IMR-90 (cell line): ENCODE measurements around the gene PCID2. TPM values are rescaled to one million over a fixed set of nuclear protein-coding genes. Genes with fewer than 3 reads are reported as not detected.

Experiments
- ATAC-seq: fragments of 200-7000 bp; cut with Tn5 transposase; 2 replicates; pipeline ENCODE4 v1.9.1; 2020; ENCODE audit warnings: low read depth, mild to moderate bottlenecking, moderate library complexity
- BruUV-seq: library from RNA; stranded (reverse); fragments of 400-500 nt; replicated peaks from 2 replicates; lab custom pipeline; 2021; lab: Mats Ljungman, UMichigan
- CTCF ChIA-PET: fragments of 300-600 bp; formaldehyde crosslinking; extraction: SDS; loops from one replicate; lab custom pipeline; 2021; ENCODE audit warnings: antibody characterized with exemption; lab: Yijun Ruan, JAX
- POLR2A ChIA-PET: fragments of 300-600 bp; sonication (Branson Sonifier 250); formaldehyde crosslinking; loops from one replicate; lab custom pipeline; 2022; ENCODE audit warnings: antibody characterized with exemption; ENCODE audit not compliant: unreplicated experiment; lab: Charles Lee
- DNase-seq: peaks from one replicate; pipeline ENCODE4 v3.0.0; 2013
- H2AFZ ChIP-seq: replicated peaks from 2 replicates; pipeline ENCODE3; 2013; ENCODE audit warnings: low read length, mild to moderate bottlenecking; ENCODE audit not compliant: poor library complexity
- H2AK5ac ChIP-seq: 2 replicates; pipeline ENCODE4 v1.6.1; 2013; ENCODE audit warnings: low read depth, low read length, inconsistent platforms
- H2AK9ac ChIP-seq: replicated peaks from 2 replicates; pipeline ENCODE3; 2013; ENCODE audit warnings: mild to moderate bottlenecking, low read depth, low read length, moderate library complexity; ENCODE audit not compliant: poor library complexity
- H2BK120ac ChIP-seq: 2 replicates; pipeline ENCODE4 v1.6.1; 2013; ENCODE audit warnings: low read depth, low read length, inconsistent platforms
- H2BK15ac ChIP-seq: 3 replicates; pipeline ENCODE4 v1.6.1; 2013; ENCODE audit warnings: low read depth, low read length, inconsistent platforms
- H2BK20ac ChIP-seq: 2 replicates; pipeline ENCODE4 v1.6.1; 2013; ENCODE audit warnings: low read depth, mild to moderate bottlenecking, inconsistent platforms, low read length, moderate library complexity
- H2BK5ac ChIP-seq: 2 replicates; pipeline ENCODE4 v1.6.1; 2013; ENCODE audit warnings: mild to moderate bottlenecking, low read depth, low read length, inconsistent platforms; ENCODE audit not compliant: poor library complexity, severe bottlenecking
- H3K14ac ChIP-seq: replicated peaks from 2 replicates; pipeline ENCODE4 v1.6.1; 2013; ENCODE audit warnings: low read depth, low read length, inconsistent platforms
- H3K18ac ChIP-seq: 2 replicates; pipeline ENCODE4 v1.6.1; 2013; ENCODE audit warnings: low read depth, low read length, control low read depth
- H3K23ac ChIP-seq: 2 replicates; pipeline ENCODE4 v1.6.1; 2013; ENCODE audit warnings: low read depth, low read length, inconsistent platforms
- H3K27ac ChIP-seq: 2 replicates; pipeline ENCODE4 v1.5.1; 2013; ENCODE audit warnings: mild to moderate bottlenecking, control low read depth, low read length; ENCODE audit not compliant: insufficient read depth
- H3K27me3 ChIP-seq: 2 replicates; pipeline ENCODE4 v1.6.1; 2013; ENCODE audit warnings: low read length; ENCODE audit not compliant: control insufficient read depth, insufficient read depth
- H3K36me3 ChIP-seq: 2 replicates; pipeline ENCODE4 v1.6.1; 2013; ENCODE audit warnings: low read length, mixed read lengths; ENCODE audit not compliant: control insufficient read depth, insufficient read depth
- H3K4ac ChIP-seq: 2 replicates; pipeline ENCODE4 v1.6.1; 2013; ENCODE audit warnings: low read depth, low read length, inconsistent platforms
- H3K4me1 ChIP-seq: 2 replicates; pipeline ENCODE4 v1.6.1; 2013; ENCODE audit warnings: low read length, mixed read lengths; ENCODE audit not compliant: control insufficient read depth, insufficient read depth
- H3K4me2 ChIP-seq: 2 replicates; pipeline ENCODE4 v1.6.1; 2013; ENCODE audit warnings: low read depth, mild to moderate bottlenecking, control low read depth, low read length, moderate library complexity
- H3K4me3 ChIP-seq: 2 replicates; pipeline ENCODE4 v1.5.1; 2013; ENCODE audit warnings: low read depth, mild to moderate bottlenecking, control low read depth, low read length, moderate library complexity; ENCODE audit not compliant: insufficient read depth
- H3K56ac ChIP-seq: 2 replicates; pipeline ENCODE4 v1.6.1; 2013; ENCODE audit warnings: low read length, inconsistent platforms; ENCODE audit not compliant: insufficient read depth; ENCODE audit errors: extremely low read depth
- H3K79me1 ChIP-seq, 2 experiments: 2 replicates each; pipeline ENCODE4 v1.6.1; 2013; ENCODE audit warnings: low read length in 2 of 2, inconsistent platforms in 1 of 2, low read depth in 1 of 2
- H3K9ac ChIP-seq: 2 replicates; pipeline ENCODE4 v1.6.1; 2013; ENCODE audit warnings: low read depth, low read length, control low read depth
- H3K9me1 ChIP-seq: 2 replicates; pipeline ENCODE4 v1.6.1; 2013; ENCODE audit warnings: low read length, inconsistent platforms; ENCODE audit not compliant: insufficient read depth
- H3K9me3 ChIP-seq: 2 replicates; pipeline ENCODE4 v1.6.1; 2013; ENCODE audit warnings: low read length; ENCODE audit not compliant: control insufficient read depth, insufficient read depth
- H4K20me1 ChIP-seq: 2 replicates; pipeline ENCODE4 v1.6.1; 2013; ENCODE audit warnings: low read length, inconsistent platforms; ENCODE audit not compliant: insufficient read depth
- H4K5ac ChIP-seq: 2 replicates; pipeline ENCODE4 v1.6.1; 2013; ENCODE audit warnings: mild to moderate bottlenecking, low read depth, low read length, control low read depth
- H4K8ac ChIP-seq, 2 experiments: 2 replicates each; pipeline ENCODE4 v1.6.1; 2013; ENCODE audit warnings: low read depth in 2 of 2, low read length in 2 of 2, control low read depth in 1 of 2, inconsistent platforms in 1 of 2
- H4K91ac ChIP-seq: 2 replicates; pipeline ENCODE4 v1.6.1; 2013; ENCODE audit warnings: low read depth, low read length, inconsistent platforms; ENCODE audit not compliant: insufficient read depth
- BHLHE40 ChIP-seq: fragments of 150-350 bp; IDR thresholded peaks from 2 replicates; pipeline ENCODE4 v1.6.1; 2016; ENCODE audit warnings: mild to moderate bottlenecking, low read depth, low read length
- CEBPB ChIP-seq: IDR thresholded peaks from 2 replicates; pipeline ENCODE4 v1.6.1; 2012; ENCODE audit warnings: low read depth, low read length, improper control_type of control experiment
- CHD1 ChIP-seq: IDR thresholded peaks from 2 replicates; pipeline ENCODE4 v1.6.1; 2012; ENCODE audit warnings: low read depth, low read length, improper control_type of control experiment
- CTCF ChIP-seq: conservative IDR thresholded peaks from 2 replicates; pipeline ENCODE4 v1.5.1; 2012; ENCODE audit warnings: mild to moderate bottlenecking, low read depth, low read length, improper control_type of control experiment
- ELK1 ChIP-seq: fragments of 150-350 bp; IDR thresholded peaks from 2 replicates; pipeline ENCODE4 v1.6.1; 2016; ENCODE audit warnings: low read depth, mild to moderate bottlenecking, low read length, moderate library complexity, borderline replicate concordance
- FOS ChIP-seq: fragments of 150-350 bp; IDR thresholded peaks from 2 replicates; pipeline ENCODE4 v1.6.1; 2016; ENCODE audit warnings: low read depth, low read length
- MAFK ChIP-seq: IDR thresholded peaks from 2 replicates; pipeline ENCODE4 v1.6.1; 2012; ENCODE audit warnings: low read depth, low read length, improper control_type of control experiment
- MAZ ChIP-seq: IDR thresholded peaks from 2 replicates; pipeline ENCODE4 v1.6.1; 2012; ENCODE audit warnings: low read depth, mild to moderate bottlenecking, low read length, improper control_type of control experiment, moderate library complexity, borderline replicate concordance
- MXI1 ChIP-seq: IDR thresholded peaks from 2 replicates; pipeline ENCODE4 v1.6.1; 2012; ENCODE audit warnings: low read depth, mild to moderate bottlenecking, low read length, moderate library complexity, borderline replicate concordance
- NFE2L2 ChIP-seq: fragments of 150-350 bp; IDR thresholded peaks from 2 replicates; pipeline ENCODE4 v1.6.1; 2016; ENCODE audit warnings: low read depth, mild to moderate bottlenecking, low read length
- POLR2A ChIP-seq: IDR thresholded peaks from 2 replicates; pipeline ENCODE4 v1.6.1; 2012; ENCODE audit warnings: mild to moderate bottlenecking, low read depth, low read length
- RAD21 ChIP-seq: IDR thresholded peaks from 2 replicates; pipeline ENCODE4 v1.6.1; 2012; ENCODE audit warnings: low read length, improper control_type of control experiment
- RCOR1 ChIP-seq: IDR thresholded peaks from 2 replicates; pipeline ENCODE4 v1.6.1; 2012; ENCODE audit warnings: mild to moderate bottlenecking, low read length, improper control_type of control experiment; ENCODE audit not compliant: insufficient replicate concordance
- RFX5 ChIP-seq: IDR thresholded peaks from 2 replicates; pipeline ENCODE4 v1.8.0; 2012; ENCODE audit warnings: low read depth, mild to moderate bottlenecking, low read length, moderate library complexity
- SMC3 ChIP-seq: fragments of 150-350 bp; IDR thresholded peaks from 2 replicates; pipeline ENCODE4 v1.6.1; 2016; ENCODE audit warnings: low read depth, mild to moderate bottlenecking, antibody characterized with exemption, low read length, moderate library complexity
- WGBS, 2 experiments: methylation state at CpG; one replicate each; pipeline versions ENCODE4 v1.1.5 to v1.1.7; 2013; ENCODE audit warnings: missing lambda C conversion rate in 2 of 2; ENCODE audit not compliant: insufficient read length in 1 of 2; ENCODE audit errors: extremely low coverage in 2 of 2; 5-methylcytosine and 5-hydroxymethylcytosine counted together
- dilution Hi-C: fragments of 300-500 bp; cut with HindIII; formaldehyde crosslinking; loops from one replicate; pipeline ENCODE4 v1.14.3; 2018; ENCODE audit warnings: low sequenced_read_pairs; ENCODE audit not compliant: unreplicated experiment
- in situ Hi-C: fragments of 300-500 bp; cut with MboI; formaldehyde crosslinking; loops from 3 replicates; pipeline ENCODE4 v1.14.3; 2019; ENCODE audit warnings: low sequenced_read_pairs, inconsistent platforms, mixed read lengths
- intact Hi-C: fragments of 100-400 bp; cut with micrococcal nuclease; formaldehyde crosslinking; loops from 2 replicates; pipeline ENCODE4 v1.10.0; 2022
- polyA plus RNA-seq, 3 experiments: library from polyadenylated mRNA; depleted of rRNA; stranded (reverse); fragments of >200 nt; gene quantifications; 2 replicates each; pipeline ENCODE4 v1.2.3, GENCODE V29; 2012; ENCODE audit warnings: low replicate concordance in 1 of 3
- total RNA-seq: library from RNA; depleted of rRNA; stranded (reverse); fragments of >200 nt; gene quantifications from 2 replicates; pipeline ENCODE4 v1.2.3, GENCODE V29; 2012
- TF ChIP-seq, protein P1 (sequence below): fragments of 150-350 bp; IDR thresholded peaks from 2 replicates; pipeline ENCODE4 v1.6.1; 2017; ENCODE audit warnings: mild to moderate bottlenecking, antibody characterized with exemption, low read length, low read depth

PCID2 gene
- total and polyA plus RNA-seq, 2 of the 4 experiments (the other 2 are of a cell fraction) = 83.5 to 90.9 TPM

- ChIA-PET CTCF (no interaction called here), POLR2A (no interaction called here)
- Histone ChIP-seq H2BK120ac (no peak overlapping the region), H2AFZ (no peak overlapping the region), H4K8ac (no peak overlapping the region), H3K79me1 (peaks cover 47 to 76% of the 10 kb centered on the region in 2 experiments), H4K20me1 (peaks cover 50% of the 10 kb centered on the region), H3K9me3 (no peaks in the 10 kb centered on the region), H3K27me3 (no peaks in the 10 kb centered on the region), H4K91ac (no peak overlapping the region), H2BK15ac (no peak overlapping the region), H3K18ac (no peak overlapping the region), H3K14ac (no peak overlapping the region), H2AK9ac (peak overlapping the region; percentile 15), H3K4ac (no peak overlapping the region), H3K4me1 (peaks cover 8% of the 10 kb centered on the region; the same call in 1 of the 2 replicates), H3K4me2 (no peak overlapping the region), H3K36me3 (peaks cover 56% of the 10 kb centered on the region), H3K4me3 (no peak overlapping the region), H3K23ac (peak overlapping the region; percentile 61; the same call in 1 of the 2 replicates), H4K5ac (no peak overlapping the region), H3K56ac (no peak overlapping the region), H3K9ac (no peak overlapping the region), H2BK20ac (no peak overlapping the region), H3K27ac (peak overlapping the region; percentile 8; the same call in 1 of the 2 replicates), H2AK5ac (no peak overlapping the region), H2BK5ac (no peak overlapping the region), H3K9me1 (peaks cover 41% of the 10 kb centered on the region)
- intact Hi-C loops (no loop called here), dilution Hi-C loops (no loop called here), in situ Hi-C loops (loop anchor here (25.0 kb wide), 1 partner anchor 290 kb away; no protein-coding TSS in a partner anchor)
- 0% methylated on average over 1 of the region's 7 CpGs; no CpG with 5 or more reads in 1 of the 2 experiments for WGBS, 2 experiments
- BruUV-seq = no TSS peak
- ATAC-seq = peak; percentile 55
- no peak for TF ChIP-seq NFE2L2
- TF ChIP-seq RAD21 = no peak
- TF ChIP-seq BHLHE40 = no peak
- TF ChIP-seq RCOR1 = no peak
- no peak for TF ChIP-seq CTCF
- no peak for TF ChIP-seq FOS
- no peak for TF ChIP-seq ELK1
- TF ChIP-seq CHD1 = no peak
- TF ChIP-seq, protein P1, sequence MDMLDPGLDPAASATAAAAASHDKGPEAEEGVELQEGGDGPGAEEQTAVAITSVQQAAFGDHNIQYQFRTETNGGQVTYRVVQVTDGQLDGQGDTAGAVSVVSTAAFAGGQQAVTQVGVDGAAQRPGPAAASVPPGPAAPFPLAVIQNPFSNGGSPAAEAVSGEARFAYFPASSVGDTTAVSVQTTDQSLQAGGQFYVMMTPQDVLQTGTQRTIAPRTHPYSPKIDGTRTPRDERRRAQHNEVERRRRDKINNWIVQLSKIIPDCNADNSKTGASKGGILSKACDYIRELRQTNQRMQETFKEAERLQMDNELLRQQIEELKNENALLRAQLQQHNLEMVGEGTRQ = no peak
- no peak for TF ChIP-seq SMC3
- no peak for TF ChIP-seq MAFK
- no peak for TF ChIP-seq MAZ
- TF ChIP-seq CEBPB = no peak
- TF ChIP-seq RFX5 = no peak
- no peak for TF ChIP-seq POLR2A
- TF ChIP-seq MXI1 = no peak
- DNase-seq = peak; percentile 33
Measured at GRCh38 chr13:113226873-113227450, 18.5 kb upstream of the PCID2 start.
